Inflammatory macrophage treated with lipopolysaccharide for 1 hour (primary cell): ENCODE data around the gene KHDRBS2.
A peak's percentile ranks its signal among the peaks of the same experiment; 100 is the strongest.

Experiments
- DNase-seq, 2 donors: peaks; one replicate each; pipeline ENCODE4 v3.0.0-alpha.2; 2020 to 2022

KHDRBS2 gene

GRCh38 chr6:62285612-62286469 is at the start of gene KHDRBS2:
KHDRBS2 (minus strand) TSS chr6:62286225.
- peak; percentile 78 to 83 for DNase-seq

GRCh38 chr6:62328607-62329006 is 42.6 kb upstream of the KHDRBS2 start:
- DNase-seq, result no peak

GRCh38 chr6:62324834-62325233 is 38.8 kb upstream of the KHDRBS2 start:
- peak in 1 of 2 donors; percentile 6 for DNase-seq

- DNase-seq, result no peak
Measured at GRCh38 chr6:62323818-62324431, 37.9 kb upstream of the KHDRBS2 start.

DNA sequence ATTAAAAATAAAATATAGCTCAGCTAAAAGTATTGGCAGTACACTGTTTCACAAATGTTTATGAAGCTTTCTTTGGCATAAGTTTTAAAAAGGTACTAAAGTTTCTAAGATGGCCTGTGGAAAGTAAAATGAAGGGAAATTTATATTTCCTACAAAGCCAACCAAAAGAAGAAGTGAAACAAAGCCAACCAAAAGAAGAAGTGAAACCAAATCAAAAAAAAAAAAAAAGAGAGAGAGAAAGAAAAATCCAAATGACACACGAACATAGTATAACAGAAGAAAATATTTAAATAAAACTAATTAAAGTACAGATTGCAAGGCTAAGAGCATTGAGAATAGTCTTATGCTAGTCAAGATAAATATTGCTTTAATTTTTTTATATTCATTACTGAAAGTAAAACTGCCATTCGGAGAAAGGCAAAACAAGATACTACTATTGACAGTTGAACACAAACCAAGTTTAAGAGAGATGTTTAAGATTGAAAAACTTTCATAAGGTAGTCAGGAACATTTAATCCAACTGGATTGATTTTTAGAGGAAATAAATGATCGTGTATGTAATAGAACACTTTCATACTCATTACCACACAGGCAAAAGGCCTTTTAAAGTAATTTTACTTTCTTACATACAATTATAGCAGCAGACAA is 12.8 kb upstream of the KHDRBS2 start:
- DNase-seq, result peak; percentile 49 to 72

- DNase-seq, result no peak
Measured at GRCh38 chr6:62296541-62296940, 10.5 kb upstream of the KHDRBS2 start.

DNA sequence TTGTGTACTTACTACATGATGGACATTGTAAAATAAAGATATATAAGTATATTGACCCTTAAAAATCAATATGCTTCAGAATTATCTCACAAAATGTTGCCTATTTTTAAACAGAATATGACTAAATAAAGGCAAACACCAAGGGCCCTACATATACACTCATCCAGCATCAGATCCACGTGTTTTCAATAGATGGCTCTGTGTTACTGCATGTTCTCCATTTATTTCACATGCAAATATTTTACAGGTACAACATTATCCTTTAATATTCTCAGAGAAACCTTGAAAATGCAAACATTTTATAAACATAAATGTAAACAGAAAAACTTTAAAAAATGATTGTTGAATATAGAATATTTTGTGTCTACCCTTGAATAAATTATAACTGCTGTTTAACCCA is 2.9 kb upstream of the KHDRBS2 start:
- no peak for DNase-seq

DNA sequence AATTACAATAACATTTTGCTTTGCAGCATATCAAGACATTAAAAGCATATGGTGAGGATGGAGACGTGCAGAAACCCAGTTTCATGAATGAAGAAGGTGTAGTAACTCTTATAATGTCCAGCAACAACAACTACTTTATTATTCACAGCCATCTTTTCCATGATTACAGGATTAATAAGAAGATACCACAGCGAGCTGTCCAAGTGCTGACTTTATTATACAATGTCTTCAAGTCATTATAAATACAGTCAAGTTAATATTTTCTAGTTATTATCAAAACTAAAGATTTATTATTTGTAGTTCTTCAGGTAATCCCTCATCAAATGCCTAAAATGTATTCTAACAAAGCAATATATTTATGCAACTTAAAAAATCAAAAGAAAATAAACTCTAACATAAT is 2.5 kb upstream of the KHDRBS2 start:
- DNase-seq, result no peak

GRCh38 chr6:62286470-62286843 is 432 bp upstream of the KHDRBS2 start:
- DNase-seq, result no peak

GRCh38 chr6:62284725-62285124 is 1.3 kb downstream of the KHDRBS2 start:
- no peak for DNase-seq

DNA sequence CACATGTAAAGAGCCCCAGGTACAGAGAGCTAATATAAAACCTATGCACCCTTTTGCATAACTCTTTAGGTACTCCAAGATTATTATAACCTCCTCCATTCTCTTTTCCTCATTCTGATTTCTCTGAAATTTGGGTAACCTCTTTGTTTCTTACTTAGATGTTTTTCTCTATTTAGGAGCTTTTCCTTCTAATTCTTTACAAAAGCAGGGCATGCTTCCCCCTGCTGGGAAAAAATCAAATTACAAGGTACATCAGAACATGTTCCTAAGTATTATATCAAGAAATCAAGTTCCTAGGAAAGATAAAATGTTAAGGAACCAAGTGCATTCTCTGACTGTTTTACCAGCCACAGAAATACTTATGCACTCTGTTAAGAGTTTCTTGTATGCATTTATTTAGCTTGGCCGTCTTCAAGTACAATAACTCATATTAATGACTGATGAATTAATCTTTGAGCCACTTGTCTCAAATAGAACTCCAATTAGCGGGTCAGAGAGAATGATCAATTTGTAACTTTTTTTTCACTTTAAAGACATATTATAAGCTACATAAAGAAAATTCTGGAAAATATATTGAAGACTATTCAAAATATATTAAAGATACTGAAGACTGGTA is 2.1 kb downstream of the KHDRBS2 start:
- DNase-seq, result peak in 1 of 2 donors; percentile 79

DNA sequence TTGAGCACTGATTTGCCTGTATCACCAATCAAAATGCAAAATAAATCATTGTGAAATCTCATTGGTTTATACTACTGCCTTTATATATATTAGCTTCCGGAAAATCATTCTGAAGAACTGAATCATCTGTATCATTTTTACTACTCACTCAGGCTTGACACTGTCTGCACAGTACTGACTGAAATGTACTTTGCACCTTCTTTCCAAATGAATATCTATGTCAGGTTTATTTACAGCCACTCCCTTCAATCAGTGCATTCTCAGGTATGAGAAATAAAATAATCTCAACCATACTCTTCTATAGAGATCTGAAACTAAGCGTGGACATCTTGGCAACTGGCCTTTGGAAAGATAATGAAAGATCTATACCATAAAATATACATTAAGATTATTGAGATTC is 2.7 kb downstream of the KHDRBS2 start:
- DNase-seq, result no peak

GRCh38 chr6:62280099-62280498 is 5.9 kb downstream of the KHDRBS2 start:
- no peak for DNase-seq

GRCh38 chr6:62272114-62272513 is 13.9 kb downstream of the KHDRBS2 start:
- DNase-seq, result no peak

GRCh38 chr6:62265906-62266525 is 20.0 kb downstream of the KHDRBS2 start:
- no peak for DNase-seq

GRCh38 chr6:62262283-62262682 is 23.7 kb downstream of the KHDRBS2 start:
- DNase-seq, result no peak

DNA sequence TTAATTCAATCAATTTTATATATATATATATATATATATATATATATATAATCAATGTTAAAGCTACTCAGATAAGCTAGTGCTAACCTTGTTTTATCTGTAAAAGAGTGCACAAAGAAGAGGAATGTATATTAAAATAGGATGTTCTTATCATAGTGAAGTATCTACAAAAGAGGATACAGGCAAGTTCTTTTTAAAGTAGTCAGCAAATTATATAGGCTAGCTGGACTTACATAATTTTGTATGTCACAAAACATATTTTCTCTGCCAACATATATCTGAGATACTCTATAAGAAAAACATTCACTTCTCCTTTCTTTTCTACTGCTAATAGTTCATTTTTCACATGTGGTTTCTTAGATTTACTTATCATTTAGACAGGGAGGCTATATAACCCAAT is 39.9 kb downstream of the KHDRBS2 start:
- DNase-seq, result no peak

DNA sequence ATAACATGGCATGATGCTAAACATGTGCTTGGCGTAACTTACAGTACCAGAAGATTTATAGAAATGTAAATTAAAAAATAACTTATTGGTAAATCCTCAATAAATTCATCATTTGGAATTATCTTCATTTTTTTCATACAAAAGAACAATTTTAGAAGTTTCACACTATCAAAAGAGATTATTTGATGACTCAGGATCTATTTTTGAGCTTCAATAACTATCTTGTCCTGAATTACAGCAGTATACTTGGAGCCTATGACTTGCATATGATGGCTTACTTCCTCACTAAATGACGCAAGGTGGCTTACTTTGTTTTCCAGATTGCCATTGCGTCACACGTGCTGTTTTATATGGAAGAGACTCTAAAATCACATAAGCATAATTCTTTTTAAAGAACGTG is 49.2 kb downstream of the KHDRBS2 start:
- peak; percentile 1 to 33 for DNase-seq

DNA sequence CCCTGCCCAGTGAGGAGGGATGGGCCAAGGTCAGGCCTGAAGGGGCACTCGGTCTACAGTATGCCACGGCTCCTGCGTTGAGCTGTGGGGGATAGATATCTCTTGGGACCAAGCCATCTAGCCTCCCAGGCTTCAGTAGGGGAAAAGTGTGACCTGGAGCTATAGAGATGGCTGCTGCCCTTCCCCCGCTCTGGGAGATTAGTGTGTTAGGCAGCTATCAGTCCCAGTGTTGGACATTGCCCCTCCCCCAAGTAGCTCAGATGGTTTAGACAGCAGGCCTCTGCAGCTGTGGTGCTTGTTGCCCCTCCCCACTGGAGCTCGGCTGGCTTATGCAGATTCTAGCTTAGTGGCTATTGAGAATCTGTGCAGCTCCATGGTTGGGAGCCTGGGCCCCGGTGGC is 56.8 kb downstream of the KHDRBS2 start:
- no peak for DNase-seq

GRCh38 chr6:62217866-62218265 is 68.2 kb downstream of the KHDRBS2 start:
- no peak for DNase-seq

GRCh38 chr6:62202078-62202477 is 83.9 kb downstream of the KHDRBS2 start:
- DNase-seq, result no peak

GRCh38 chr6:62192593-62192992 is 93.4 kb downstream of the KHDRBS2 start:
- DNase-seq, result no peak

GRCh38 chr6:62175195-62175594 is 110.8 kb downstream of the KHDRBS2 start:
- DNase-seq, result no peak
